Measurements from ENCODE around the gene TUBB1.

DNA sequence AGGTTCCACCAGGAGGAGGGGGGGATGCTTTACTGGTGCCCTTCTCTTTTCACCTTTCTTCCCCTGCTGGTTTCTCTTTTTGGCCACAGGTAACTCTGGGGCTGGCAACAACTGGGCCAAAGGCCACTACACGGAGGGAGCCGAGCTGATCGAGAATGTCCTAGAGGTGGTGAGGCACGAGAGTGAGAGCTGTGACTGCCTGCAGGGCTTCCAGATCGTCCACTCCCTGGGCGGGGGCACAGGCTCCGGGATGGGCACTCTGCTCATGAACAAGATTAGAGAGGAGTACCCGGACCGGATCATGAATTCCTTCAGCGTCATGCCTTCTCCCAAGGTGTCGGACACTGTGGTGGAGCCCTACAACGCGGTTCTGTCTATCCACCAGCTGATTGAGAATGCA, 4.4 kb downstream of the TUBB1 start:
- TF ChIP-seq GATA3 (IDR thresholded peaks at IDR 0.05; ENCODE audit: low read depth, low read length) (no peak), GATA2 (IDR thresholded peaks at IDR 0.05; ENCODE audit: low read depth, low read length) (no peak)

Measured in SH-SY5Y (cell line).